ENCODE data around the gene BMPR1B.

Gene BMPR1B

DNA sequence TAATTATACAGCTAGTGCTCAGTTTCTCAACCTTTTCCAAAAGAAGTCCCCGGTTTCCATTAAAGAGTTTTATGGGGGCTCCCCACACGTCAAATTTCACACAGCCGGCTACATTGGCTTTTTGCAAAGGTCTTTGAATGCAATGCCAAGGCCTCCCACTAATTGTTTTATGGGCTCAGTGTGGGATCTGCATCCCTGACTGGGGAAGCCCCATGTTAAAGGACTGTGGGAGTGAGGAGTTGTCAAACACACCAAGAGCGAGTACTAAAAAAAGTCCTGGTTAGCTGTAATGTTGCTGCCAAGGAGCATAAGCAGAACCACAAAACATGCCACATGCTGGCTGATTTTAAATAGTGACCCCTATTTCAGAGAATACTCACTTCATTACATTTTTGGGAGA lies 162.6 kb downstream of the BMPR1B start:
- DNase-seq (ENCODE audit: insufficient read length) (no peak), FAIRE-seq (no peak)
- no peak for TF ChIP-seq TAF1 (IDR thresholded peaks at IDR 0.05; ENCODE audit: borderline replicate concordance, low read depth, low read length)
- no peak for TF ChIP-seq POLR2A (IDR thresholded peaks at IDR 0.05; ENCODE audit: low read depth, low read length)
- TF ChIP-seq POLR2AphosphoS5 (IDR thresholded peaks at IDR 0.05; ENCODE audit: low read depth, low read length): no peak

DNA sequence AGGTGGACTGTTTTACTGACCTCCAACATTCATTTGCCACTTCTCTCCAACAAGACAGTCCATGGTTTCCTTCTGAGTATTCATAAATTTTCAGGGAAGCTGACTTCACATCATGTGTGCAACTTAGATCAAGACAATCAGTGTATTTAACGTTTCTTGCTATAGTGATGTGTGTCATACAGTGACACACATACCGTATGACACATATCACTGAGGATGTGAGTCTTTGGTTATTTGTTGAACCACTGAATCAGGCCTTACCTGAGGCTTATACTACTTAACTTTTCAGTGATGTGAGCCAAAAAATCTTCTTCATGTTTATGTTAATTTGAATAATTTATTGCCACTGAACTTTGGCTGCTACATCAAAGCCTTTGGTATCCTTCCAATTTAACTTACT lies 166.8 kb downstream of the BMPR1B start:
- no peak for DNase-seq (ENCODE audit: insufficient read length)
- no peak for FAIRE-seq
- TF ChIP-seq POLR2AphosphoS5 (IDR thresholded peaks at IDR 0.05; ENCODE audit: low read depth, low read length) (no peak), POLR2A (IDR thresholded peaks at IDR 0.05; ENCODE audit: low read depth, low read length) (no peak)

DNA sequence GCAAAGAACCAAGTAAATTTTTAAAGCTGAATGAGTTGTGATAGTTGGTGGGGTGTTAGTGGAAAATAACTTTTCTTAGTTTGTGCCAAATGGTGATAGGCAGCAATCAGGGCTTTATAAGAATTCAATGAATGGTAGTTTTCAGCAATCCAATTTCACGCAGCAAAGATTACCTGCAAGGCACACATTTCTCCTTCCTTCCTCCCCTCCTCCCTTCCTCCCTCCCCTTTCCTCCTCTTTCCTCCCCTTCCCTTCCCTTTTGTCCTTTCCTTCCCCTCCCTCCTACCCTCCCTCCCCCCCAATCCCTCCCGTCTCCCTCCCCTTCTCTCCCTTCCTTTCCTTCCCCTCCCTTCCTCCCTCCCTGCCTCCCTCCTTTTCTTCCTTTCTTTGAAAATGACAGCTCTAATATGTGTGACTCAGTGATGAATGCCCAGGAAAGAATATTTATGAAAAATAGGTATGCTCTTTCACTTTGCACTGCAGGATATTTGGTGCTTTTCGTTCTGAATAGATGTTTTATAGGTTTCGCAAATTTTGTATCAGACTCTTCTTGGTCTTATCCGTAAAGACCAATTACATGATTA lies 168.1 kb downstream of the BMPR1B start:
- DNase-seq (ENCODE audit: insufficient read length): no peak

DNA sequence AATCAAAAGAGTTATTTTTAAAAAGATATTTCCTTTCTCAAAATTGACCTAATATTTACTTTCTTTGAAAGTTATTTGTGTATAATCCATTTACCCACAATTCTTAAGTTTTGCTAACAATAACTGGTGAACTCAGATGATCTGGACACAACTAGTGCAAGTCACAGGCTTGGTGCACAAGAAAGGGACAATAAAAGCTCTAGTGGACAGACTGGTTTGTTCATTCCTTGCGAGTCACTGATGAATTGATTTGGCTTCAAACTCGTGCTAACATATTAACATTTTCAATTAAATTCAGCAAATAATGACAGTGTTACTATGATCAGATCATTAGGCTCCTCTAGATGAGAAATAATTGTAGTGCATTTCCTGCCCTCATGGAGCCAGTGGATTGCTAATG lies 169.2 kb downstream of the BMPR1B start:
- FAIRE-seq (no peak), DNase-seq (ENCODE audit: insufficient read length) (no peak)
- TF ChIP-seq TAF1 (IDR thresholded peaks at IDR 0.05; ENCODE audit: borderline replicate concordance, low read depth, low read length) (no peak), POLR2A (IDR thresholded peaks at IDR 0.05; ENCODE audit: low read depth, low read length) (no peak), POLR2AphosphoS5 (IDR thresholded peaks at IDR 0.05; ENCODE audit: low read depth, low read length) (no peak)

More for the DNA sequence above, 168.1 kb downstream of the BMPR1B start:
- TF ChIP-seq TAF1 (IDR thresholded peaks at IDR 0.05; ENCODE audit: borderline replicate concordance, low read depth, low read length) (no peak), POLR2A (IDR thresholded peaks at IDR 0.05; ENCODE audit: low read depth, low read length) (no peak), POLR2AphosphoS5 (IDR thresholded peaks at IDR 0.05; ENCODE audit: low read depth, low read length) (no peak)
- no peak for FAIRE-seq

DNA sequence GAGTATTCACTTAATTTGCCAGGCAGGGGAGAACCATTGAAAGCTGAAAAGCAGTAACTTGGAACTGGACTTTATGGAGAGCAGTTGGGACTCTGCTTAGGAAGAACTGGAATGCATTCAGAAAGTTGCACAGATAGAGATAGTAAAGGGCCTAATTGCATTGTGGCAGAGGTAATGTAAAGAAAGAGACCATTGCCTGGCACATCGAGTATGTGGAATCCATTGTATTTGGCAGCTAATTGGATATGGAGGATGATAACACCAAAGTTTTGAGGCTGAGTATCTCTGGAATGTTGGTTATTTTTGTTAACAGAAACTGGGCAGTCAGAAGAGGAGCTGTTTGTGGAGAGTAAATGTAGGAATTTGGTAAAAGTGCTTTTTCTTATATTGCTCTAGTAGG lies 169.9 kb downstream of the BMPR1B start:
- DNase-seq (ENCODE audit: insufficient read length) (no peak), FAIRE-seq (no peak)
- no peak for TF ChIP-seq POLR2AphosphoS5 (IDR thresholded peaks at IDR 0.05; ENCODE audit: low read depth, low read length)
- TF ChIP-seq TAF1 (IDR thresholded peaks at IDR 0.05; ENCODE audit: borderline replicate concordance, low read depth, low read length): no peak
- no peak for TF ChIP-seq POLR2A (IDR thresholded peaks at IDR 0.05; ENCODE audit: low read depth, low read length)

DNA sequence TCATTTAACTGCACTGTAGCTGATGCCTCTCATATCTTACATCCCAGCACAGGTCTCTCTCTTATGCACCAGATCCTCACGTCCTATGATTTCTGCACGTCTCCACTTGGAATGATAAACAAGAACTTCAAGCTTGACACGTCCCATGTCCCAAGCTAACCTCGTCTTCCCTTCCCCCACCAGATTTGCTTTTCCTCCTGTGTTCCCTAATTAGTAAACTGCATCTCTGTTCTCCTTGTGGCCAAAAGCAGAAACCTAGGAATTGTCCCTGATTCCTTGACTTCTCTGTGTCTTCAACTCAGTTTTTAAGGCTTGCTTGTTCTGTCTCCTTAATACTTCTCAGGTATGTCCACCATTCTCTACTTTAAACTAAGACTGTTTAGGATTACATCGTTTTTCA lies 171.9 kb downstream of the BMPR1B start:
- FAIRE-seq (no peak), DNase-seq (ENCODE audit: insufficient read length) (no peak)
- TF ChIP-seq POLR2AphosphoS5 (IDR thresholded peaks at IDR 0.05; ENCODE audit: low read depth, low read length): no peak
- TF ChIP-seq TAF1 (IDR thresholded peaks at IDR 0.05; ENCODE audit: borderline replicate concordance, low read depth, low read length): no peak
- TF ChIP-seq POLR2A (IDR thresholded peaks at IDR 0.05; ENCODE audit: low read depth, low read length): no peak

DNA sequence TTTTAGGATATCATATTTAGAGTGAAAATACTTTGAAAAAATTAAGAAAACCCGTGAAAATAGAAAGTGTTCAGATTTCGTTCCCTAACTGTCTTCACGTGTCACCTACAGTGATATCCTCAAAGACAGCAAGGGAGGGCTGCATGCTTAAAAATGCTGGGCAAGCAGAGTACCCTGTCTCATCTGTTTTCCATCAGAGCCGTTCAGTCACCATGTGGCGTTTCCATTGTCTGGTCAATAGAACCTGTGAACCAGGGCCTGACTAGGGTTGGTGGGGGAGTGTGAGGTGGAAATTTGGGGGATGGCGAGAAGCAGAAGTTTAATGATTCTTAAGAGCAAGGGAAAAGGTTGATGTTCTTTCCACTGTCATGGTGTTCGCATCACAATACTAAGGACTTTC lies 173.9 kb downstream of the BMPR1B start:
- FAIRE-seq (no peak), DNase-seq (ENCODE audit: insufficient read length) (no peak)
- no peak for TF ChIP-seq TAF1 (IDR thresholded peaks at IDR 0.05; ENCODE audit: borderline replicate concordance, low read depth, low read length)
- TF ChIP-seq POLR2AphosphoS5 (IDR thresholded peaks at IDR 0.05; ENCODE audit: low read depth, low read length): no peak
- TF ChIP-seq POLR2A (IDR thresholded peaks at IDR 0.05; ENCODE audit: low read depth, low read length): no peak

DNA sequence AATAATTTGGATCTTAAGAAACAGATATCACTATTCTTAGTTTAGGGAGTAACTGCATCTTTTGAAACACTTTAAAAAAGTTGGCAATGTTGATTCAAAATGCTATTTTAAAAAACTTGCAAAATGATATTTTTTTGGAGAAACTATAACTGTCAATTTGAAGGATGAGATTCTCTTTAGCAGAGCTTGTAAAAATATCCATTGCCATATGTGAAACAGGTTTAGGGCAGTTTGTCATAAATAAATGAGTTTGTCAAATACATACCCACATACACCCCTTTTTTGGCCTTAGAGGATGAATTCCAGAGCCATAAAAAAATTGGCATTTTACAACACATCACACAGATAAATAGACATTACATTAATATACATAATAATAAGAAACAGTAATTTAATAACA lies 174.6 kb downstream of the BMPR1B start:
- no peak for DNase-seq (ENCODE audit: insufficient read length)
- TF ChIP-seq POLR2AphosphoS5 (IDR thresholded peaks at IDR 0.05; ENCODE audit: low read depth, low read length) (no peak), POLR2A (IDR thresholded peaks at IDR 0.05; ENCODE audit: low read depth, low read length) (no peak), TAF1 (IDR thresholded peaks at IDR 0.05; ENCODE audit: borderline replicate concordance, low read depth, low read length) (no peak)
- FAIRE-seq: no peak

DNA sequence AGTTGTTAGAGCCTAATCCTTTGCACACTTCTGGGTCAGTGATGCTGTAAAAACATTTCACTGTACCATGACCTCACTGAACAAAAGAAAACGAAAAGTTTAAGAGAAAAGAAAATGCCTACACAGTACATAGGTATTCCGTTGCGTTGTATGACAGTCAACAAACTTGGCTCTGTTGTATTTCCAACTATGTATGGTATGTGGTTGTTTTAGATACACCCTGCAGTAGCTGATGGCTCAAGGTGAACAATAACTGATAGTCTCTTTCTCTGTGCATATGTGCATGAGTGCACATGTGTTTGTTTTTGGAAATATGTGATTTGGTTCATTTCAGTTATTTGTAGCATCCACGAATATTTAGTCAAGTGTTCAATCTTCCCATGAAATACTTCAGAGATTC lies 176.0 kb downstream of the BMPR1B start:
- DNase-seq (ENCODE audit: insufficient read length) (no peak), FAIRE-seq (no peak)
- TF ChIP-seq POLR2A (IDR thresholded peaks at IDR 0.05; ENCODE audit: low read depth, low read length) (no peak), POLR2AphosphoS5 (IDR thresholded peaks at IDR 0.05; ENCODE audit: low read depth, low read length) (no peak)

DNA sequence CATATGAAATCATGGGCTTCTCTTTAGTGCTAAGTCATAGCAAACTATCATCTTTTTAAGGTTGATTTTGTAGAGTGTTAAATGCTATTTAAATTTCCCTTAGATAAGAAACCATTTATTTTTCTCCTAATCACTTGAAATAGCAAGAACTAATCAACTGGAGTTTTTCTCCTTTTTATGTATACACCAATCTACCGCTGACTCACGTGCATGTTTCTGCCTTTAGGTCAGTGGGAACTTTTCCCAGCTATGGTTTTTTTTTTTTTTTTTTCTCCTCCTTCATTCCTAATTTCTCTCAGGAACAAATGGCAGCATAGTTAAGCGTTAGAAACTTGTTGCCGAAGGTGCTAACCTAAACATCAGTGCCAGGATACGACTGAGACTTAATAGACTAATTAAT lies 176.4 kb downstream of the BMPR1B start:
- no peak for DNase-seq (ENCODE audit: insufficient read length)
- TF ChIP-seq POLR2AphosphoS5 (IDR thresholded peaks at IDR 0.05; ENCODE audit: low read depth, low read length) (no peak), POLR2A (IDR thresholded peaks at IDR 0.05; ENCODE audit: low read depth, low read length) (no peak), TAF1 (IDR thresholded peaks at IDR 0.05; ENCODE audit: borderline replicate concordance, low read depth, low read length) (no peak)
- no peak for FAIRE-seq

DNA sequence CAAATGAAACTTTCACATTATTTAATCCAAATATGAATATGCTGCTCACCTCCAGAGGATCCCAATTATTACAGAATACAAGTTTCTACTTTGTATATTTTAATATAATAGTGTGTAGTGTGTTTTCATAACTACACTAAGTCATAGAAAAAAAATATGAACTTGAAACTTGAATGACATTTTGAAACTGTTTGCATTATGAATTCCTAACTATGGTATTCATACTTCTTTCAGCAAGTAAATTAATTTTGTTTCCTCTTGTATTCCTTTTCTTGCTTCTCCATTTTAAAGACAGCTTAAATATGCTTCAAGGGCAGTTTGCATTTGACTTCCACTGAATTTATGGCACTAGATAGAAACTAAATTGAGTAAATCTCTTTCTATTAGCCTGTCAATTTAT lies 177.1 kb downstream of the BMPR1B start:
- DNase-seq (ENCODE audit: insufficient read length) (no peak), FAIRE-seq (no peak)
- TF ChIP-seq POLR2AphosphoS5 (IDR thresholded peaks at IDR 0.05; ENCODE audit: low read depth, low read length) (no peak), POLR2A (IDR thresholded peaks at IDR 0.05; ENCODE audit: low read depth, low read length) (no peak), TAF1 (IDR thresholded peaks at IDR 0.05; ENCODE audit: borderline replicate concordance, low read depth, low read length) (no peak)

DNA sequence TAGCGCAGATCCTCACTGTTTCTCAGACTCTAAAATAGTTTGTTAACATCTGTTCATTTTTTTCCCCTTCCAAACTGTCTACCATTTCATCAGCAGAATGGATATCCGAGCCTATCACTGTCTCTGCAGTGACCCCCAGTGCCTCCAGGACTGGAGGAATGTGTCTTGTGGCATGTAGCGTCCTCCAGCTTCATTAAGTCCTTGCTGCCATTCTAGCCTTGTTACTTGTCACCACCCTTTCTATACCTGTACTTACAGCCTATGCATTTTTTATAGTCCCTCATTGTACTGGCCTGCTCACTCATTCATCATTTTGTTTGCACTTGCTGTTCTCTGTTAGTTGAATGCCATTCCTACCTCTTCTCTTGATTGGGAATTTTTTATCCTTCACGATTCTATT lies 179.1 kb downstream of the BMPR1B start:
- no peak for TF ChIP-seq POLR2A (IDR thresholded peaks at IDR 0.05; ENCODE audit: low read depth, low read length)
- TF ChIP-seq POLR2AphosphoS5 (IDR thresholded peaks at IDR 0.05; ENCODE audit: low read depth, low read length): no peak
- TF ChIP-seq TAF1 (IDR thresholded peaks at IDR 0.05; ENCODE audit: borderline replicate concordance, low read depth, low read length): no peak
- DNase-seq (ENCODE audit: insufficient read length) (no peak), FAIRE-seq (no peak)

Measured in GM12892 (cell line).